GM18870 (cell line): ENCODE measurements around the gene TDG.

Experiments
- ATAC-seq: cut with Tn5 transposase; IDR thresholded peaks from one replicate; pipeline ENCODE4 v1.9.1; 2021; ENCODE audit warnings: moderate library complexity; ENCODE audit not compliant: unreplicated experiment

Gene TDG

DNA sequence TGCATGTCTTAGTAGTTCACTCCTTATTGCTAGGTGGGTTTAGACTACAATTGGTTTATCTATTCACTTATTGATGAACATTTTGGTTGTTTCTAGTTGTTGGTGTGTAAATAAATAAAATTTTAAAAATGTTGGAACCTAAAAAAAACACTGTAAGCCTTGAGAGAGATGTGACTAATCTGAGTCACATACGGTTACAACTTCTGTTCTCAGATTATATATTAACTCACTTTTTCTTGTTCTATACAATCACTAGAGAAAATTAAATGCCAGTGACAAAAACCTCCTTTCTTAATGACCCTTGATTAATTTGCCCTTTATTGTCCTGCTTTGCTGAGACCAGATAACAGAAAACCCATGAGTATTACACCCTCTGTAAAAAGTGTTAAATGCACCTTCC, 7.1 kb upstream of the TDG start:
- no peak for ATAC-seq

DNA sequence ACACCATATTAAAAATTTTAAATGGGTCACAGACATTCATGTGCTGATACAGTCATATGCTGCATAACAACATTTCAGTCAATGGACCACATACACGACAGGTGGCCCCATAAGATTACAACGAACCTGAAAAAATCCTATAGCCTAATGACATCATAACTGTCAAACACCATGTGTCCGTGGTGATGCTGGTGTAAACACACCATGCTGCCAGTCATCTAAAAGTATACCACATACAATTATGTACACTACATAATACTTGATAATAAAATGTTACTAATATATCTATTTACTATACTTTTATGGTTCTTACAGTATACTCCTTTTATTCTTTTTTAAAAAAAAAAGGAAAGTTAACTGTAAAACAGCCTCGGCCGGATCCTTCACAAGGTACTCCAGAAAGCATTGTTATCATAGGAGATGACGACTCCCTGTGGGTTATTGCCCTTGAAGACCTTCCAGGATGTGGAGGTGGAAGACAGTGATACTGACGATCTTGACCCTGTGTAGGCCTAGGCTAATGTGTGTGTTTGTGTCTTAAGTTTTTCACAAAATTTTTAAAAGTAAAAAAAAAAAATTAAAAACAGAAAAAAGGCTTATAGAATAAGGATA, 5.0 kb upstream of the TDG start:
- no peak for ATAC-seq

DNA sequence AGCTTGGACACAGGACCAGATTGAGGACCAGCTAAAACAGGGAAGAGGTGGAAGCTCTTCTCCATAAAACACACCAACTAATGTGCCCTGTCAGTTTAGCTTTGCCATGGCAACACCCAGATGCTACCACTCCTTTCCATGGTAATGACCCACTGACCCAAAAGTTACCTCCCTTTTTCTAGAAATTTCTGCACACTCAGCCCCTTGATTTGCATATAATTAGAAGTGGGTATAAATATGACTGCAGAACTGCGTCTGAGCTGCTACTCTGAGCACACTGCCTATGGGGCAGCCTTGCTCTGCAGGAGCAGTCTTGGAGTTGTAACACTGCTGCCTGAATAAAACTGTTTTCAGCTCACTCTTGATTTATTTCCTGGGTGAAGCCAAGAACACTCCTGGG, 3.2 kb upstream of the TDG start:
- no peak for ATAC-seq

DNA sequence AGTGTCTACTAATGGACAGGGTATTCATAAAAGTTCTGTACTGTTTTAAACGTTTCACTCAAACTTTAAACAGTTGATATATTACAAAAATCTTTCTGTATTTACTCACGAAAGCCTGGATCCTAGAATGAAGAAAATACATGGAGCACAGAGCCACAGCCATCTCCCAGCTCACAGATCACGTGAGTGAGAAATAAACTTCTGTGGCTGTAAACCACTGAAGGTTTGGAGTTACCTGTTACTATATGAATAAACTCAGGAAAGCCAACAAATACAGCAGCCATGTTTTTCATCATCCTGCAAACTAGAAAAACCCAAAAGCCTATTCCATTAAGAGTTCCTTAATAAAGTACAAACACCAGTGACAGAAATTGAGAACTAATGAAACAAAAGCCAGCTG, 867 bp upstream of the TDG start:
- ATAC-seq, result no peak

DNA sequence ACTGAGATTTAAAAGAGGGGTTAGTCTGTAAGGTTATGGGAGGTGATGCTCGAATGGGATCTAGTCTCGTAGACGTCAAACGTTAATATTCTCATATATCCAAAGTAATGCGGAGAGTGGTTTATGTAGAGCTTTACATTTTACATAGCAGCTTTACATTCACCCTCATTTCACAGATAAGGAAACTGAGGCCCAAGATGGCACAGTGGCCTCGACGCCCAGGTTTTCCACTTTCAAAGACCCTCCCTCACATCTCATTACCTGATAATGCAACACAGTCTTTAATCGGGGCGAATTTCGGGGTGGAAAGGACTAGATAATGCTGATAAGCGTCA, 450 bp upstream of the TDG start:
- ATAC-seq, result no peak

DNA sequence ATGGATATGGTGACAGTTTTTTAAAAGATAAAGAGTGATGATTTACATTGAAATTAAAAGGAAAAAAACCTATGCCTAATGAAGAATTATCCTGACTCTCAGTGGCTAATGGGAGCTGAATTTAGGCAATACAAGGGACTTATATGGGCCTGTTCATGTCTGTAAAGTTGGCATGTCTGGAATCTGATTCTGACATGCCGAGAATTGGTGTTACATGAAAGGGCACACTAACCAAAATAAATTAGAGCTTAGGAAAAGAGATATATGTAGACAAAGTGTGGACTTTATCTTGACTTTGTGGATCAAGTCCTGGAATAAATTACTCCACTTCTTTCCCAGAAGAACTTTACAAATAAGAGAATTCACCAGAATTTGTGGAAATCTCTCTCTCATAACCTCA, 1.1 kb downstream of the TDG start:
- no peak for ATAC-seq

DNA sequence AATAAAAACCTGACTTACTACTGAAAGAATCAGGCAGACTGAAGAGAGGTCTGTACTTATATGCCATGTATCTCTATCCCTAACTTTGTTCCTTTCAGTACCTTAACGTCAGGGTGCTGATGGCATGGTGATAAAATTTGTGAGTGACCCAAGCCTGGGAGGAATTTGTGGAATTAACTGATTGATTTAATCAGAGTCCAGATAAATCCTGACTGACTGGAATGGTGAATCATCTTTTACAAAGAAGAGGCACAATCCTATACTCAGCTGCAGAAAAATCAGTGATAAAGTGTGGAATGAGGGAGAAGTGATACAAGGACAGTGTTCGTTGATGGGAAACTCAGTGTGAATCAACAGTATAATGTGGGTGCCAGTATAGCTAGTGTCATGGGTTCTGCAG, 3.7 kb downstream of the TDG start:
- ATAC-seq, result no peak

DNA sequence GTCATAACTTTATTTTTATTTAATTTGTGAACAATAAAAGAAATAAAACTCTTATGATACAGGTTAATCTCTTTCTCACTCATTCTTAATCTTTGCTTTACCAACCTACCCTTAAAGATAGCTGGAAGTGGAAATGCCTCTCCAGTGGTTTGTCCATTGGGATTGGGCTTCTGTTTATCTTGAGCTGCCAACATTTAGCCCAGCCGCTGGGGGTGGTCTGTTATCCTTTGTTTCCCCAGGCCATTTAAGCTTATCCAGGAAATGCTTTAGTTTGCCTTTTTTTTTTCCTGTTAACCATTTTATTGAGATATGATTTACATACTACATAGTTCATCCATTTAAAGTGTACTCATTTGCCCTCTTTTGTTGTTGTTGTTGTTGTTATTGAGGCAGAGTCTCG, 8.2 kb downstream of the TDG start:
- no peak for ATAC-seq

DNA sequence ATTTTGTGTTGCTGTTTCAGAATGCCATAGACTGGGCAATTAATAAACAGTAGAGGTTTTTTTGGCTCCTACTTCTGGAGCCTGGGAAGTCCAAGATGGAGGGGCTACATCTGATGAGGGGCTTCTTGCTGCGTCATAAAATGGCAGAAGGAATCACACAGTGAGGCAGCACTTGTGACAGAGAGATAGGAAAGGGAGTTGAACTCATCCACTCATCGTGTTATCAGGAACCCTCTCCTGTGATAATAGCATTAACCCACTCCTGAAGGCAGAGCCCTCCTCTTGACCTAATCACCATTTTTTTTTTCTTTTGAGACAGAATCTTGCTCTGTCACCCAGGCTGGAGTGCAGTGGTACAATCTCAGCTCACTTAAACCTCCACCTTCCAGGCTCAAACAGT, 9.7 kb downstream of the TDG start:
- ATAC-seq, result no peak

DNA sequence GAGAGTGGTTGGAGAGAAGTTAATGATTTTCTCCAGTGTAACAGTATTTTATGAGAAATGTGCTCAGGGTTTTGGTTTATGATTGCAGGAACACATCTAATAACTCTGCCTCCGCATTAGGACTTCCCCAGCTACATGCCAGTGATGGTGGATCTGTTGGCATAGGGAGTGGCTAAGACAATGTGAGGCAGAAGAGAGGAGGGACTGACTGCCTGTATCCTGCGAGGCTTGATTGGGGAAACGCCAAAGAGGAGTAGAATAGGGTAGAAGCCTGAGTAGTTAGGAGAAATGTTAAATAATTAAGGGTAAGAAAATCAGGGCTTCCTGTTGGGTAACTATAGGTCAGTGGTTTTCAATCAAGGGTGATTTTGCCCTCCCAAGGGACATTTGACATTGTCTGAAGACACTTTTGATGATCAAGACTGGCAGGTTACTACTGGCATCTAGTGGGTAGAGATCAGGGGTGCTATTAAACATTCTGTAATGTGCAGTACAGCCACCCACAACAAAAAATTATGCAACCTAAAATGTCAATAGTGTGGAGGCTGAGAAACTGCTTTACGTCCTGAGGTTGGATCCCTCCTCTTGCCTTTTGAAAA, 12.8 kb downstream of the TDG start:
- ATAC-seq, result no peak

DNA sequence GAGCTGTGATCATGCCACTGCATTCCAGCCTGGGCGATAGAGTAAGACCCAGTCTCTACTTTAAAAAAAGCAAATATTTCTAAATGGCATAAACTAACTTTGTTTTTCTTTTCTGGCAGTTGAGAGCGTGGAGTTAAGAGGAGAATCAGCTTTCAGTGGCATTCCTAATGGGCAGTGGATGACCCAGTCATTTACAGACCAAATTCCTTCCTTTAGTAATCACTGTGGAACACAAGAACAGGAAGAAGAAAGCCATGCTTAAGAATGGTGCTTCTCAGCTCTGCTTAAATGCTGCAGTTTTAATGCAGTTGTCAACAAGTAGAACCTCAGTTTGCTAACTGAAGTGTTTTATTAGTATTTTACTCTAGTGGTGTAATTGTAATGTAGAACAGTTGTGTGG, 21.2 kb downstream of the TDG start:
- no peak for ATAC-seq

DNA sequence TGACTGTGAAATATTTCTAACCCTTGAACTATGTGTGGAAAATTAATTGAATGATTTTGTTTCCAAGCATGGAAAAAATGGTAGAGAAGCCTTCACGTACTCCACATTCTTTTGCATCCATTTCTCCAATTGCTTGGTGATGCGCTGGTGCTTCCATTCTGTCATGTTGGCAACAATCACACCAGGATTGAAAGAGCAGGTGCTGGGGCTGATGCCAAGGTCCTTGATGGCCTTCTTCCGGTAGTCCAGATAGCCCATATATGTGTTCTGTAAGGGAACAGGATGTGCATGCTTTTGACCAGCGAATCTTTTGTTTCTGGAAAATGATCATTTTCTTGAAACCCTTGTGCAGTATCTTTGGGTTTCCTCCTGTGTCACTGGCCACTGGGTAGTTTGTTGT, 28.6 kb downstream of the TDG start:
- no peak for ATAC-seq

DNA sequence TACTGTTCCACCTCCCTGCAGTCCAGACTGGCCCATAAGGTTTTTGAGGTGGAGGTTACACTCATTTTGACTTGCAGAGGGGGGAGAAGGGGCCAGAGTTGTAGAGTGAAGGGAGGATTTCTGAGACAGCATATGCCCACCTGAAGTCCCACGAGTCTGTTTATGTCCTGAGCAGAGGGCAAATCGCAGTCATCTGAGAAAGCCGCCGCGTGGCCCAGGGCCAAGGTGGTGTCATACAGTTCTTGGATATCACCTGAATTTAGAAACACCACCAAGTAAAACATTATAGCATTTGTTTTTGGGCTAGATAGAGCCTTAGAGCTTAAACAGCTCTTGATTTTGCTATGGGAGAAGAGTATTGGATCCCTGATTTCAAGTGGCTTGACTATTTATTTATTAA, 30.9 kb downstream of the TDG start:
- ATAC-seq, result no peak

DNA sequence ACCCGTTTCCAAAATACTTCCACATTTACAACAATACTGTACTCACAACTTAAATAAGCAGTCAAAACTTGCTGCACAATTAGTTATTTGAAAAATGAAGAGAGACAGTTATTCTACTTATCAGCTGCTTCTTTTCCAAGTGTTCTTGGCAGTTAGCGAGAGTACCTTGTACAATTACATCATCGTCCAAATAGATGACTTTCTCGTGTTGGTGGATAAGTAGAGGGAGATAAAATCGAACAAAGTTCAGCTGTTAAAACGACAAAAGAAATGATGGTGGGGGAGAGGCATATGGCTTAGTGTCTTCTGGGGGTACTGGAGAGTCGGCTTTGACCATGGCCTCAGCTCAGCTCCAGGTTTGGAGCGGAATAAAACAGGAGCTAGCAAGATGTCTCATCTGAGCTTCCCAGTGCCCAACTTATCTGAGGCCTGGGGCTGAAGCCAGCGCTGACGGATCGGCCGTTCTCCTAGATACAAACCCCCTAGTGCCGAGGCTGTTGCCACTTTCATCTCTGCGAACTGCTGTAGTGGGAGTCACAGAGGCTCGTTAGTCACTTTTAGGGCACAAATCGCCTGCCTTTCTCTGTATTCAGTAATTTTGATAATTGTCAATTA, 31.7 kb downstream of the TDG start:
- no peak for ATAC-seq

DNA sequence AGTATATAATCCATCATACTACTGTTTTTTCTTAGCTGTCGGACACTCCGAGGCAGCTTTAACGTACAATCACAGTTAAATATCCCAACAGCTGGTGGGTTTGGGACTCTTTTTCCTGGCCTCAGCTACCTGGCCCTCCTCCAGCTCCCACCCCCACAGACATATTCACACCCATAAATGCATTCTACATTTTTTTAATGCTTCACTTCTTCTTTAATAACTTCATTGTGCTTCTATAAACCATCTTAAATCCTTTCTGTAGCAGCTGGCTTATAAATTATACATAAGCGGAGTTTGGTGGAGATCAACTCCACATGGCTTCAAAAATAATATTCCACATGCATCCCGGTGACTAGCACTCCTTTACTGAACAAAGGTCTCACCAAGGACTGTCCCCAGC, 33.3 kb downstream of the TDG start:
- no peak for ATAC-seq

DNA sequence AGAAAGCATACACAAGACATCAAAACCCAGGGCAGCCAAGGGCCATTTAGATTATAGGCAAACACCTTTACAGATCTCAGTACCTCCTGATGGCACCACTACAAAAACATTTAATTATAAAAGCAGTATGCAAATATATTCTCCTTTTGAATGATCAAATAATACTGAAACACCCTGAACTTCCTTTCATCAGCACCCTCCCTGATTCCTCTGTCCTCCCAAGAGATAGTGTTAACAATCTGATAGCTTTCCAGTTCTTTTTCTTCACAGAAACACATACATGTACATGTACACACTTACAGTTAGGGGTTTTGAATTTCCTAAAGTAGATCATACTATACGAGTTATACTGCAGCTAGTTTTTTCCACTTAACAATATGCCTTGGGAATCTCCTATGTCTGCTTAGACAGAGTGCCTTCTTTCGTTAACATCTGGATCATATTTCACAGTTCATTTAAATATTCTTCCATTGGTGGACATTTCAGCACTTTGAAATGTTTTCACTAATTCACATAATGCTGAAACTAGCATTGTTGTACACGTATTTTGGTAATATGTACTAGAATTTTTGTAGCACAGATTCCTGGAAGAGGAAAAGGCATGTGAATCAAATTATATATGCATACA, 35.2 kb downstream of the TDG start:
- no peak for ATAC-seq

DNA sequence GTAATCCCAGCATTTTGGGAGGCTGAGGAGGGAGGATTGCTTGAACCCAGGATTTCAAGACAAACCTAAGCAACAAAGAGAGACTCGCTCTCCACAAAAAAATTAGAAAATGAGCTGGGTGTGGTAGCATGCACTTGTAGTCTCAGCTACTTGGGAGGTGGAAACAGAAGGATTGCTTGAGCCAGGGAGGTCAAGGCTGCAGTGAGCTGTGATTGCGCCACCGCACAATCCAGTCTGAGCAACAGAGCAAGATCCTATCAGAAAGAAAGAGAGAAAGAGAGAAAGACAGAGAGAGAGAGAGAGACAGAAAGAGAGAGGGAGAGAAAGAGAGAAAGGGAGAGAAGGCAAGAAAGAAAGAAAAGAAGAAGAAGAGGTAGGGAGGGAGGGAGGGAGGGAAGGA, 37.0 kb downstream of the TDG start:
- ATAC-seq, result no peak

DNA sequence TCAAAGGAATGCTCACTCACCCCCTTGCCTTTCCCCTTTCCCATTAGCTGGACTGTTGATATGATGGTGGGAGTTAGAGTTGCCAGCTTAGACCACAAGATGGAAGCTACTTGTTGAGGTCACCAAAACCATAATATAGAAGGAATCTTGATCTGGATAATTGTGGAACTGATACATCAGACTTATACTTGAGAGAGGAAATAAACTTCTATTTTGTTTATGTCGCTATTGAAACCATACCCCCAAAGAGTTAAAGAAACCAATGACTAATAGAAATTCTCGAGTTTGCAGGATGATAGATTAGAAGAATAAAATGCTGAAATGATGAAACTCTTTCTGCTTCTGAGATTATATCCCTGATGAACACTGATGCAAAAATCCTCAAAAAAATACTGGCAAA, 37.9 kb downstream of the TDG start:
- ATAC-seq, result no peak

DNA sequence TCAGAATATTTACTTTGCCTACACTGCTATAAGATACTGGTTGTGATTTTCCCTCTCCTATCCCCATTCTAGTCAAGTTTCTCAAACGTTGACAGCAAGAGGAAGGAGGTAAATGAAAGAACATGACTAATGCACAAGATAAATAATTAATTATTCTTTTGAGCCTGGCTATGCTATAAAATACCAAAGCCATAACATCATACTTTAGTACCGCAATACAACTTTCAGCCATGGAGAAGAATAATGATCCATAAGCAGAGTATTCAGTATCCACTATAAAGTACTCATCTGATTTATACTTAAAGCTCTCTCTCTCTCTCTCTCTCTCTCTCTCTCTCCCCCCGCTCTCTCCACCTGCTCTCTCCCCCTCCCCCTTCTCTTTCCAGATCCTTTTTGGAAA, 41.3 kb downstream of the TDG start:
- no peak for ATAC-seq

DNA sequence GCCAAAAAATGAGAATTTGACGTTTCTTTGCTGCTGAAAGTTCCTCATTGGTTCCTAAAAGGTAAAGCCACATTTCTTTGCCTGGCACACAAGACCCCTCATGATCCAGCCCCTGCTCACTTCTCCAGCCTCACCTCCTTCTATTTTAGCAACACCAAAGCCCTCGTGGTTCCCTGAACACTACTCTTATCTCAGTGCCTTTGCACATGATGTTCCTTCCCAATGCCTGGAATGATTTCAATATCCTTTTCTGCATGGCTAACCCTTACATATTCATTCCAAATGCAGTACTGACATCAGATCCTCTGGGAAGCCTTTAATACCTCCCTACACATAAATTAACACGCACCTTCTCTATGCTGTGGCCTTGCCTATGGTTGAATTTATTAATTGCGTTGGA, 44.4 kb downstream of the TDG start:
- no peak for ATAC-seq

DNA sequence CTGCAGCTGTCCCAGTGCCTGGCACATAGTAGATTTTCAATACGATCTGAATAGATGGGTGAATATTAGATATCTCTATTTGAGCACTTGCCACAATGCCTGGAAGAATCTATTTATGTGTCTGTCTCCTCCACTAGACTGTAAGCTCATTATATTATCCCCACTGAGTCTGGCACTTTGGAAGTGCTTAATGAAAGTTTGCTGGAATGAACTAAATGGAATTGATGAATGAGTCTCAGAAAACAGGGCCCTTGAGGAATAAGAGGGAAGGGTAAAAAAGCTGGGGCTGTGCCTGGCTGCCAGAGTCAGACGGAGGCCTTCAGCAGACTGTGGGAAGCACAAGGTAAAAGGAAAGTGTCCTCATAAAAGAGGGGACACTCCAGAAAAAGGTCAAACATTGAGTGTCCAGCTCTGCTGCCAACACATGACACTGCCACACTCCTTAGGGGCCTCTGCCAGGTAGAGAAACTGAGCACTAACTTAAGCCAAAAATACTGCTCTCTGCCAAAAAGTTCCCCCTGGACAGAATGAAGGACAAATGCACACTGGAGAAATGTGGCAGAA, 45.0 kb downstream of the TDG start:
- no peak for ATAC-seq

DNA sequence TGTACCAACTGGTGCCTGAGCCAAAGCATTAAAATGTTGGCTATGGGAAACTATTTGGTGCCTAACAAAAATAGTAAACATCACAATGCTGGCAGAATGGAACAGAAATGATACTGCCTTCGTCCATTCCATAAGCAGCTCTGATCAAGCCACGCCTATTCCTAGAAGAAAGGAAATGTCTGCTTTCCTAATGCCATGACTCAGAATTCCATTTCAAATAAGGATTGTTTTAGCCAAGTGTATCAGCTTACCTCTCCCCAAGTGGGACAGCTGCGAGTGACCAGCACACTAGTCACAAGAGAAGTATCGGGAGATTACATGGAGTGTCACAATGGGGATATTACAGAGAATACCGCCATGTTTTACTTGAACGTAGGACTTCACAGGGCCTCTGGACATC, 45.6 kb downstream of the TDG start:
- no peak for ATAC-seq
